ENCODE measurements around the gene RPL27A. TPM values are rescaled to one million over a fixed set of nuclear protein-coding genes. Genes with fewer than 3 reads are reported as not detected.

RPL27A gene
- total RNA-seq, 6 experiments from 2014 or later: 187 to 394 (median 327) TPM

DNA sequence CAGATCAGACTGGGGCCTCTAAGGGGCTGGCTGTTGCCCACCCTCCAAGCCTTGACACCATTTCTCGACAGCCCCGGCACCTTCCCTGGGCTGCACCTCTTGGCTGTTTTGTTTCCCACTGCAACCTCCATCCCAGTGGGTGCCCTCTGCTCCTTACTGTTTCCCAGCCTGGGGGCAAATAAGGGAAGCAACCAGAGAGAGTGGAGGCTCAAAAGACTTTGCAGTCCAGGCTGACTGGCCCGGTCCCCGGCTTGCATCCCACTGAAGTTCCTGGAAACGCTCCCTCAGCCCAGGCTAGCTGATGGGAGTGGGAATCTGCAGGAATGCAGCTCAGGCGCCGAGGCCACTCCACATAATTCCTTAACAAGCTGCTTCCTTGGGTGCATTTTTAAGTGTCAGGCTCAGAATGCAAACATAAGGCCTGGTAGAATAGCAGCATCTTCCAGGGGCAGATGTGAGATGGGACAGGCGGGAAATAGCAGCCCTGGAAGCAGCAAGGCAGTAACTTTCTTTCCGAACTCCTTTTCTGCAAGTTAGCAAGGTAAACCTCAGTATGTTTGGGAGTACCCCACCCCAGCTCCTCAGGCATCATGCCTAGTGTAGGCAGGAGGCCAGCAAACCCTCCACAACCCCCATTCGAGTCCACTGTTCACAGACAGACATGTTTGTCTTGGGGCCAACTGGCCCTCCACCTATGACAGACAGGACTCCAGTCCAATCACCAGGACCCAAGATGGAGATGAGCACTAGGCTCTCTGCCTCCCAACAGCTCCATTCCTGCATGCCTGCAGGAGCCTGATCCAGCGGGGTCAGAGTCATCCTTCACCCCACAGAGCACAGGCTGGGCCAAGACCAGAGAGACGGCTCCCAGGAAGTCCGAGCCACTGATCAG is 39.3 kb downstream of the RPL27A start:
- WGBS (ENCODE audit: insufficient coverage, low coverage, low lambda C conversion rate, missing lambda C conversion rate): 84% methylated on average over 7 of the region's 13 CpGs
- Histone ChIP-seq H3K4me3 (no peak overlapping the region), H3K27ac (no peak overlapping the region), H3K9me3 (no peaks in the 10 kb centered on the region), H3K4me1 (peaks cover 0 to 51% (median 23%) of the 10 kb centered on the region in 4 donors), H3K27me3 (no peaks in the 10 kb centered on the region), H3K36me3 (peaks cover 0 to 5% (median 0%) of the 10 kb centered on the region in 4 donors)
- no peak for ATAC-seq
- peak in 1 of 3 donors; percentile 18 for DNase-seq
- TF ChIP-seq, protein P1, sequence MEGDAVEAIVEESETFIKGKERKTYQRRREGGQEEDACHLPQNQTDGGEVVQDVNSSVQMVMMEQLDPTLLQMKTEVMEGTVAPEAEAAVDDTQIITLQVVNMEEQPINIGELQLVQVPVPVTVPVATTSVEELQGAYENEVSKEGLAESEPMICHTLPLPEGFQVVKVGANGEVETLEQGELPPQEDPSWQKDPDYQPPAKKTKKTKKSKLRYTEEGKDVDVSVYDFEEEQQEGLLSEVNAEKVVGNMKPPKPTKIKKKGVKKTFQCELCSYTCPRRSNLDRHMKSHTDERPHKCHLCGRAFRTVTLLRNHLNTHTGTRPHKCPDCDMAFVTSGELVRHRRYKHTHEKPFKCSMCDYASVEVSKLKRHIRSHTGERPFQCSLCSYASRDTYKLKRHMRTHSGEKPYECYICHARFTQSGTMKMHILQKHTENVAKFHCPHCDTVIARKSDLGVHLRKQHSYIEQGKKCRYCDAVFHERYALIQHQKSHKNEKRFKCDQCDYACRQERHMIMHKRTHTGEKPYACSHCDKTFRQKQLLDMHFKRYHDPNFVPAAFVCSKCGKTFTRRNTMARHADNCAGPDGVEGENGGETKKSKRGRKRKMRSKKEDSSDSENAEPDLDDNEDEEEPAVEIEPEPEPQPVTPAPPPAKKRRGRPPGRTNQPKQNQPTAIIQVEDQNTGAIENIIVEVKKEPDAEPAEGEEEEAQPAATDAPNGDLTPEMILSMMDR (IDR thresholded peaks at IDR 0.05): no peak
- TF ChIP-seq POLR2A (IDR thresholded peaks at IDR 0.05): no peak
- intact Hi-C loops (cut with DNase I): no loop called here

DNA sequence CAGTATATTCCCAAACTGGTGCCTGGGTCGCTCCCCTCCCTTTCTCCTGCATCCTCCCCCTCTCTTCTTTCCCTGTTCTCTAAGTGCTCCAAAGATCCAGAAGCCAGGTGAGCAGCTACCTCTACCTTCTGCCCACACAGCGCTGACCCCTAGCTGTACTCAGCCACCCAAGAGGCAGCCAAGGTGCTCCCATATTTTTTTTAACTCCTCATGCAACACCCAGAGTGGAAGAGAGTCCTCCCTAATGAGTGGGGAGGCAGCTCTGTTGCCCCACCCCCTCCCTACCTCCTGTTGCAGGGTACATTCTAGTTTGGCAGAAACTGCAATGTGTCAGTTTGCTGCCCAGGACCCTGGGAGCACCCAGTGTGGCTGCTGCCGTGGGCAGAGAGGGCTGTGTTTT is 40.2 kb downstream of the RPL27A start:
- no peak for DNase-seq
- intact Hi-C loops (cut with DNase I): no loop called here
- Histone ChIP-seq H3K4me3 (no peak overlapping the region), H3K36me3 (peaks cover 0 to 5% (median 0%) of the 10 kb centered on the region in 4 donors), H3K4me1 (peaks cover 0 to 45% (median 17%) of the 10 kb centered on the region in 4 donors), H3K9me3 (no peaks in the 10 kb centered on the region), H3K27ac (no peak overlapping the region), H3K27me3 (no peaks in the 10 kb centered on the region)
- WGBS (ENCODE audit: insufficient coverage, low coverage, low lambda C conversion rate, missing lambda C conversion rate): 90% methylated on average over 3 of the region's 3 CpGs
- no peak for TF ChIP-seq POLR2A (IDR thresholded peaks at IDR 0.05)
- TF ChIP-seq, protein P1 (IDR thresholded peaks at IDR 0.05): no peak
- no peak for ATAC-seq

GRCh38 chr11:8723711-8724110 is 41.1 kb downstream of the RPL27A start:
- peaks cover 0 to 40% (median 14%) of the 10 kb centered on the region in 4 donors for H3K4me1 ChIP-seq
- ATAC-seq: no peak
- no peaks in the 10 kb centered on the region for H3K27me3 ChIP-seq
- intact Hi-C loops (cut with DNase I): no loop called here
- H3K27ac ChIP-seq: no peak overlapping the region
- no peaks in the 10 kb centered on the region for H3K9me3 ChIP-seq
- H3K36me3 ChIP-seq: peaks cover 0 to 5% (median 0%) of the 10 kb centered on the region in 4 donors
- H3K4me3 ChIP-seq: no peak overlapping the region
- TF ChIP-seq, protein P1 (IDR thresholded peaks at IDR 0.05): no peak
- TF ChIP-seq POLR2A (IDR thresholded peaks at IDR 0.05): no peak
- peak in 1 of 3 donors; percentile 0 for DNase-seq
- 86% methylated on average over 2 of the region's 7 CpGs for WGBS (ENCODE audit: insufficient coverage, low coverage, low lambda C conversion rate, missing lambda C conversion rate)

DNA sequence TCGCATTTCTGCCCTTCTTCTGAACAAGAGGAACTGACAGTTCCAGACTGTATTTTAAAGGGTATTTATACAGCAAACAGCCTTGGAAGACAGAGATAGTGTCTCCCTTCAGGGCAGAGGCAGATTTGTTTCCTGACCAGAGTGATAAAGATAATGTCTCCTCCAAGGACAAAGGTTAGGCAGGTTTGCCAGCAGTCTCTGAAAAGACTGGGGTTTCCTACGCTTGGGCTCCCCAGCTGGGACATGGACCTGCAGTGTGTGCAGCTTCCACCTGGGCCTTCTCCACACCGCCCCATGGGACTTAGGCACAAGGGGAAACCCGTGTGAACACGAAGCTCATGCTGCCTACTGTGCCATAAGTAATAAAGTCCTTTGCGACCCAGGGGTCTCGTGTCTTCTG is 42.1 kb downstream of the RPL27A start:
- ATAC-seq: no peak
- peaks cover 0 to 30% (median 9%) of the 10 kb centered on the region in 4 donors for H3K4me1 ChIP-seq

More for the DNA sequence above, 42.1 kb downstream of the RPL27A start:
- no peaks in the 10 kb centered on the region for H3K9me3 ChIP-seq
- H3K36me3 ChIP-seq: peaks cover 0 to 5% (median 0%) of the 10 kb centered on the region in 4 donors
- H3K27me3 ChIP-seq: no peaks in the 10 kb centered on the region
- TF ChIP-seq, protein P1 (IDR thresholded peaks at IDR 0.05): no peak
- no peak for TF ChIP-seq POLR2A (IDR thresholded peaks at IDR 0.05)
- intact Hi-C loops (cut with DNase I): no loop called here
- DNase-seq: peak in 1 of 3 donors; percentile 35
- no peak overlapping the region for H3K27ac ChIP-seq
- H3K4me3 ChIP-seq: no peak overlapping the region
- WGBS (ENCODE audit: insufficient coverage, low coverage, low lambda C conversion rate, missing lambda C conversion rate): 80% methylated on average over 5 of the region's 7 CpGs
